HPDE6-E6E7 (cell line): ENCODE measurements around the gene NDUFS4.
"Not testable (repeated sequence)": the region's sequence is repeated elsewhere in the genome, so short reads cannot be mapped to it uniquely, and the experiment has no call there.

Source experiments
- DNase-seq: peaks from one replicate; pipeline ENCODE4 v3.0.0; 2011; ENCODE audit warnings: missing footprints; ENCODE audit errors: extremely low spot score

Gene NDUFS4

DNA sequence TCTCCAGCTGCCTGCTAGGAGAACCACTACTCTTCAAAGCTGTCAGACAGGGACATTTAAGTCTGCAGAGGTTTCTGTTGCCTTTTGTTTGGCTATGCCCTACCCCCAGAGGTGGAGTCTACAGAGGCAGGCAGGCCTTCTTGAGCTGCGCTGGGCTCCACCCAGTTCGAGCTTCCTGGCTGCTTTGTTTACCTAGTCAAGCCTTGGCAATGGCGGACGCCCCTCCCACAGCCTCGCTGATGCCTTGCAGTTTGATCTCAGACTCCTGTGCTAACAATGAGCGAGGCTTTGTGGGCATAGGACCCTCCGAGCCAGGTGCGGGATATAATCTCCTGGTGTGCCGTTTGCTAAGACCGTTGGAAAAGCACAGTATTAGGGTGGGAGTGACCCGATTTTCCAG lies 104.9 kb downstream of the NDUFS4 start:
- not testable (repeated sequence) for DNase-seq

DNA sequence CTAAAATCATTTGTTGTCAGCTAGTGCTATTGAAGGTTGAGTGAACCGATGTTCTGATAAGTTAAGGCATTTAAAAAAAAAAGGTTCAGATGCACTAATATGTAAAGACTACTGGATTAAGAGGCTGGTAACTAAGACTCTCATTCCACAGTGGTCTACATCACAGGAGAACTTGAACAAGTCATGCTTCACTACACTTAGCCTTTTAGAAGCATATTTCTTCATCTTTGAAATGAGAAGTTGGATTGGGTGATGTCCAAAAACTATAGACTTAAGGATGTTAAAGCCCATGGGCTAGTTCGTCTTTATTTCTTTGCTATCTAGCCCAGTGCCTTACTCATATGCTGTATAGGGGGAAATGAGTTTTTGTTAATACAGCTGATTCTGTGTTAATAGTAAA lies 107.2 kb downstream of the NDUFS4 start:
- DNase-seq, result no peak

DNA sequence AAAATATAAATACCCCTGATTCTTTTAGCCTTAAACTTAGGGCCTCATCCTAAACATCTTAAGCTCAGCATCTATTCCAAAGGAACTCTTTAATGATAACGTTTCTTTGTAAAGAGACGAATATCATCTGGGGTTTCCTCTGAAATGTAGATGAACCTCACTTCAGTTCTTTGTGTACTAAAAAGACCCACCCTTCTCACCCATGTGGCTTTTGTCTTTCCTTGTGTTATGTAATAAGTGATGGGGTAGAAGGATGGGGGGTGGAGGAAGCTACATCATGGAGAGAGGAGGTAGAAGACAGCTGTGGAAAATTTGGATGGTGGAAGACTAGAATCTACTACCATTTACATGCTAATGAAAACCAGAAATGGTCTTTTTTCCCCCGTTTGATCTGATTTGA lies 111.0 kb downstream of the NDUFS4 start:
- DNase-seq, result no peak

DNA sequence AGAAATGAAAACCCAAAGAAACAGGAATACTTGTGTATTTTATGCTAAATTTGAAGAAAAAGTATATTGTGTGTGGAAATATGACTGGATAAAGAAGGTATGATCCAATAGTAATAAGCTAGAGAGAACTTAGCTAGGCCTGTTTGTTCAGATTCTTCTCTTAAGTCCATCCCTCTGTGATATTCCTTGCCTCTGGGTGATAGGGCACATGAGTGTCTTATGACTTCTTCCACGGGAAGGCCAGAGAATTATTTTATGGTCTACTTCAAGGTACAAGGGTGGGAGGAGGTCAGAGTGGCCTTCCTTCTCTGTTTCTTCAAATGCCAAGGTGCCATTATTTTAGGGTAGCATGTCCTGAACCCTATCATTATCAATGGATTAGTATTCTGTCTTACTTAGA lies 113.7 kb downstream of the NDUFS4 start:
- DNase-seq, result no peak

DNA sequence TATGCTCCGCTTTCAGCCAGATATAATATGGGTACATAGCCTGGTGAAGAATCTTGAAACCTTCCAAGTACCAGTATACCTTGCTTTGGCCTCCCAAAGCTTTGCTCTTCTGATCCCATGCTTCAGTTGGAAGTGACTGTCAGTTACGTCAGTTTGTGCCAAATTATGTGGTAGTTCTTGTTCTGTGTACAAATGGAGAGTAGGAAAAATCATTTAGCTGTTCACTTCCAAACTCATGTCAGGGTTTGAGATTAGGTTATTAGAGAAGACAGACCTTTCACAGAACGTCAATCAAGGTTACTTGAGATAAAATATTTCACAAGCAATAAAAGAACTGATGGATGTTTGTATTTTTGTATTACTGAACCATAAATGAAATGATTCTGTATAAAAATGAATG lies 117.2 kb downstream of the NDUFS4 start:
- DNase-seq, result no peak

DNA sequence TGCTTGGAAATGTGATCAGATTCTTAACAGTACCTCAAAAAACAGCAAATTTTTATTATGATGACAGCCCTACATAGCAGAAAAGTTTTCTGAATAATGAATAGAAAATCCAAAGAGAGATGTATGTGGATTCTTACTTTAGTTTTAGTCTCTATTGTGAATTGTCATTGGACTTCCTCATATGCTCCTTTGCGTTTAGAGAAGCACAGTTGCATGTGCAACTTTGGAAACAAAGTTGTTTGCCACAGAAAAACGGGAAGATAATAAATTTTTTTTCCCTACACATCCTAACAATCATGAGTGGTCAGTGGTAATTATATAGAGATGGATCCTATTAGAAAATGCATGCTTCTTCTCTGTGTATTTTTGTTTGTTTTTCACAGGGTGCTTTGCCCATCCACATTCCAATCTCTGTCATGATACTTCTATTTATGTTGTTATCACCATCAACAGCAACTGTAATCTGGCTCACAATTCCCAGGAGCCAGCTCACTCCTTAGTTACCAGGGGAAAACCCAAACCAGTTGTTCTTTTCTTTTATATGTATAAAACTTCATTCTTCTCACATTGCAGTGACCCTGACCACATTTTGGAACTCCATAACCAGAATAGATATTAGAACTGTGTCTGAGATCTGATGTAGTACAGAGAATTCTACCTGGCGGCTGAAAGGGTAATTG lies 118.7 kb downstream of the NDUFS4 start:
- DNase-seq, result no peak

DNA sequence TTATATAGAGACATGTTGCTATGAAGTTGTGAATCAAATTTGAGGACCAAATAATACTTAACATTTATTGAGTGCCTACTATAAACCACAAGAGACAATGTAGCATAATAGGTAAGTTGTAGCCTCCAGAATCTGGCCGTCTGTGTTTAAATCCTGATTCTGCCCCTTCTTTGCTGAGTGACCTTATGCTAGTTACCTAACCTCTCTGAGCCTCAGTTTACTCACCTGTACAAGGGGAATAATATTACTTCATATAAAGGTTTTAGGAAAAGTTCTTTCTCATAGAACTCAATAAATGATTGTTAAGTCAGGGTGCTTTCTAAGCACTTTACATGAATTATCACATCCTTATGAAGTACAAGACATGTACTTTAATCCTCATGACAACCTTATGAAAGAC lies 120.6 kb downstream of the NDUFS4 start:
- DNase-seq, result no peak

DNA sequence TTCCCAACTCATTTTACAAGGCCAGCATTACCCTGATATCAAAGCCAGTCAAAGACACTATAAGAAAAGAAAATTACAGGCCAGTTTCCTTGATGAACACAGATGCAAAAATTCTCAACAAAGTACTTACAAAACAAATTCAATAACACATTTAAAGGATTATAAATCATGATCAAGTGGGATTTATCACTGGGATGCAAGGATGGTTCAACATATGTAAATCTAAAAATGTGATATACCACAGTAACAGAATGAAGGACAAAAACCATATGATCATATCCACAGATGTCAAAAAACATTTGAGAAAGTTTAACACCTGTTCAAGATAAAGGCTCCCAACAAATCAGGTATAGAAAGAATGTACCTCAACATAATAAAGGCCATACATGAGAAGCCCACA lies 130.6 kb downstream of the NDUFS4 start:
- DNase-seq, result no peak

DNA sequence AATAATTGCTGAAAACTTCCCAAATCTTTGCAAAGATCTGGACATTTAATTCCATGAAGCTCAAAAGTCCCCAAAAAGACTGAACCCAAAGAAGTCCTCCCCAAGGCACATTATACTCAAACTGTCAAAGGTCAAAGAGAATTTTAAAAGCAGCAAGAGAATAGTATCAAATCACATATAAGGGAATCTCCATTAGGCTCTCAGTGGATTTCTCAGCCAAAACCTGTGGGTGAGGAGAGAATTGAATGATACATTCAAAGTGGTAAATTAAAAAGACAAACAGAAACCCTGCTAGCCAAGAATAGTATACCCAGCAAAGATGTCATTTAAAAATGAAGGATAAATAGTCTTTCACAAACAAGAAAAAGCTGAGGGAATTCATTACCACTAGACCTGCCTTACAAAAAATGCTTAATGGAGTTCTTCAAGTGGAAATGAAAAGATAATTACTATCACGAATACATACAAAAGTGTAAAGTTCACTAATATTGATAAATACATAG lies 134.1 kb downstream of the NDUFS4 start:
- DNase-seq, result no peak

DNA sequence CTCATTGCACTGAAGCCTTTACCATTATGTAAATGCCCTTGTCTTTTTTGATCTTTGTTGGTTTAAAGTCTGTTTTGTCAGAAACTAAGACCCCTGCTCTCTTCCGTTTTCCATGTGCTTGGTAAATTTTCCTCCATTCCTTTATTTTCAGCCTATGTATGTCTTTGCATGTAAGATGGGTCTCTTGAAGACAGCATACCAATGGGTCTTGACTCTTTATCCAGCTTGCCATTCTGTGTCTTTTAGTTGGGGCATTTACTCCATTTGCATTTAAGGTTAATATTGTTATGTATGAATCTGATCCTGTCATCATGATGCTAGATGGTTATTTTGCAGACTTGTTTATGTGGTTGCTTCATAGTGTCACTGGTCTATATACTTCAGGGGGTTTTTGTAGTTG lies 150.0 kb downstream of the NDUFS4 start:
- DNase-seq, result not testable (repeated sequence)

DNA sequence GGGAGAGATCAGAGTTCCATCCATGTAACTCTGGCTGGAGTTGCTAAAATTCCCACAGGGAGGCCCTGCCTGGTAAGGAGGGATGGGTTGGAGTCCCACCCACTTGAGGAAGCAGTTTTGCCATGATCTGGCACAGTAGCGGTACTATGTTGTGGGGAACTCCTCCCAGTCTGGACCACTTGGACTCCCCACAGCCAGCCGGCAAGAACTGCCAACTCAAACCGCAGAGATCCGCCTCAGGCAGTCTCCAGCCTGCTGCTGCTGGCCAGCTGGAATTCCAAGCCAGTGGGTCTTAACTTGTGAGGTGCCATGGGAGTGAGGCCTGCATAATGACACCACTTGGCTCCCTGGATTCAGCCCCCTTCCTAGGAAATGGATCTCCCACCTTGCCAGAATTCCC lies 151.9 kb downstream of the NDUFS4 start:
- no peak for DNase-seq

DNA sequence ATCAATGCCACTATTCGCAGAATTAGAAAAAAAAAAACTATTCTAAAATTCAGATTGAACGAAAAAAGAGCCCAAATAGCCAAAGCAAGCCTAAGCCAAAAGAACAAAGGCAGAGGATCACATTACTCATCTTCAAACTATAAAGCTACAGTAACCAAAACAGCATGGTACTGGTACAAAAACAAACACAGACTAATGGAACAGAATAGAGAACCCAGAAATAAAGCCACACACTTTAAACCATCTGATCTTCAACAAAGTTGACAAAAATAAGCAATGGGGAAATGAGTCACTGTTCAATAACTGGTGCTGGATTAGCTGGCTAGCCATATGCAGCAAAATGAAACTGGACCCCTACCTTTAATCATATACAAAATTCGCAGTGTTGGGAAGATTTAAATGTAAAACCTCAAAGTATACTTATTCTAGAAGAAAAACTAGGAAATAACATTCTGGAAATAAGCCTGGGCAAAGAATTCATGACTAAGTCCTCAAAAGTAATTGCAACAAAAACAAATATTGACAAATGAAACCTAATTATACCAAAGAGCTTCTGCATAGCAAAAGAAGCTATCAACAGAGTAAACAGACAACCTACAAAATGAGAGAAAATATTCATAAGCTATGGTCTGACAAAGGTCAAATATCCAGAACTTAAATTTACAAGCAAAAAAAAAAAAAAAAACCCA lies 153.7 kb downstream of the NDUFS4 start:
- DNase-seq, result no peak

DNA sequence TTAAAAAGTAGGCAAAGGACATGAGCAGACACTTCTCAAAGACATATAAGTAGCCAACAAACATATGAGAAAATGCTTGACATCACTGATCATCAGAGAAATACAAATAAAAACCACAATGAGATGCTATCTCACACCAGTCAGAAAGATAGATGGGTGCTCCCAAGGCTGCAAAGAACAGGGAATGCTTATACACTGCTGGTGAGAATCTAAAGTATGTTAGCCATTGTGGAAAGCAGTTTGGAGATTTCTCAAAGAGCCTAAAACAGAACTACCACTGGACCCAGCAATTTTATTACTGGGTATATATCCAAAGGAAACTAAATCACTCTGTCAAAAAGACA lies 154.2 kb downstream of the NDUFS4 start:
- DNase-seq, result no peak

DNA sequence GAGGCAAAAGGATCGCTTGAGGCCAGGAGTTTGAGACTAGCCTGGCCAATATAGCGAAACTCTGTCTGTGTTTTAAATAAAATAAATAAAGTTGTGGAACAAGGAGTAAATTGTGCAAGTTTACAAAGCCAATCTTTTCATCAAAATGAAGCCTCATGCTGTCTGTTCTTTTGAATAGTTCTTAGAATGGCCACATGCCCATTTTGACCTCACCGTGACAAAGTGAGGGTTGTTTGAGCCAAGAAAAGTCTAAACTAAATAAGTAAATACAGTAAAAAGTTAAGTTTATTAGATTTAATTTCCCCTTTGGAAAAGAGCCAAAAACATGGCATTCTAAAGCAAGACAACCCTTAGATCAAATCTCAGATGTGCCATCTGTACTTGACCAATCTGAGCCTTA lies 165.7 kb downstream of the NDUFS4 start:
- DNase-seq, result no peak

DNA sequence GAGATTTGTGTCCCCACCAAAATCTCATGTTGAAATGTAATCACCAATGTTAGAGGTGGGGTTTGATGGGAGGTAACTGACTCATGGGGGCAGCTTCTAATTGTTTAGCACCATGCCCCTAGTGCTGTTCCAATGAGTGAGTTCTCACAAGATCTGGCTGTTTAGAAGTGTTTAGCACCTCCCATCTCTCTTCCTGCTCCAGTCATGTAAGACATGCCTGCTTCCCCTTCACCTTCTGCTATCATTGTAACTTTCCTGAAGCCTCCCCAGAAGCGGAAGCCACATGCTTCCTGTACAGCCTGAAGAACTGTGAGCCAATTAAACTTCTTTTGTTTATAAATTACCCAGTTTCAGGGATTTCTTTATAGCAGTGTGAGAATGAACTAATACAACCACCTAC lies 170.5 kb downstream of the NDUFS4 start:
- DNase-seq, result no peak
